K562 (cell line): ENCODE measurements around the gene INSM1.

ENCODE experiments used
- BRCA1 ChIP-seq, 2 experiments: fragments of 450-650 bp in 1 of 2; sonication (generic) in 1 of 2; formaldehyde crosslinking in 1 of 2; IDR thresholded peaks; 2 replicates each; pipeline versions ENCODE4 v1.5.0 to v1.6.1; 2017 to 2020; ENCODE audit warnings: mild to moderate bottlenecking in 1 of 2, missing genetic modification reagents in 1 of 2
- CEBPB ChIP-seq: fragments of 450-650 bp; IDR thresholded peaks from 2 replicates; pipeline ENCODE4 v1.6.1; 2016; ENCODE audit warnings: missing genetic modification characterization, missing compliant biosample characterization
- CEBPG ChIP-seq, 3 experiments: fragments of 200-800 bp in 1 of 3; sonication (Bioruptor generic) in 1 of 3; sonication (generic) in 1 of 3; formaldehyde crosslinking in 1 of 3; IDR thresholded peaks in 2 of 3; conservative IDR thresholded peaks in 1 of 3; 2 replicates each; pipeline versions ENCODE4 v1.6.1 to v1.8.0; 2016 to 2022; ENCODE audit warnings: missing compliant biosample characterization in 2 of 3, missing genetic modification characterization in 2 of 3, mild to moderate bottlenecking in 1 of 3, missing genetic modification reagents in 1 of 3
- PHB2 ChIP-seq: fragments of 450-650 bp; IDR thresholded peaks from 2 replicates; pipeline ENCODE4 v1.6.1; 2017; ENCODE audit warnings: low read depth
- POLR2AphosphoS5 ChIP-seq: IDR thresholded peaks from 2 replicates; pipeline ENCODE4 v1.6.1; 2011; ENCODE audit warnings: mild to moderate bottlenecking, low read depth, low read length, moderate library complexity; ENCODE audit not compliant: control insufficient read depth, insufficient read depth
- PTBP1 ChIP-seq: fragments of 200-400 bp; formaldehyde crosslinking; IDR thresholded peaks from 2 replicates; pipeline ENCODE4 v1.6.1; 2017; ENCODE audit warnings: low read depth, low read length
- TAF15 ChIP-seq: fragments of 200-400 bp; formaldehyde crosslinking; IDR thresholded peaks from 2 replicates; pipeline ENCODE4 v1.6.1; 2017; ENCODE audit warnings: mild to moderate bottlenecking, low read depth, low read length, moderate library complexity
- TBL1XR1 ChIP-seq, 2 experiments: IDR thresholded peaks; 2 replicates each; pipeline ENCODE4 v1.6.1; 2012; ENCODE audit warnings: improper control_type of control experiment in 2 of 2, low read length in 2 of 2, mild to moderate bottlenecking in 1 of 2
- ZNF644 ChIP-seq: fragments of 200-800 bp; sonication (Bioruptor generic); IDR thresholded peaks from 2 replicates; pipeline ENCODE4 v1.6.1; 2016; ENCODE audit warnings: low read depth, missing genetic modification characterization, missing compliant biosample characterization
- TF ChIP-seq, protein P1 (sequence below): fragments of 450-650 bp; IDR thresholded peaks from 2 replicates; pipeline ENCODE4 v1.6.1; 2016; ENCODE audit warnings: low read depth

- TF ChIP-seq CEBPG (CRISPR knock-in tag; IDR thresholded peaks at IDR 0.05) (no peak), CEBPG (tag; conservative IDR thresholded peaks at IDR 0.05 in 1 of 2, IDR thresholded peaks at IDR 0.05 in 1 of 2) (no peak), POLR2AphosphoS5 (no peak), BRCA1 (IDR thresholded peaks at IDR 0.05) (no peak), BRCA1 (CRISPR knock-in tag; IDR thresholded peaks at IDR 0.05) (no peak), CEBPB (tag) (no peak), TBL1XR1 (IDR thresholded peaks at IDR 0.05; ENCODE audit: low read length in 2 of 2) (no peak), PHB2 (no peak), PTBP1 (no peak), ZNF644 (no peak), TAF15 (no peak)
- TF ChIP-seq, protein P1, sequence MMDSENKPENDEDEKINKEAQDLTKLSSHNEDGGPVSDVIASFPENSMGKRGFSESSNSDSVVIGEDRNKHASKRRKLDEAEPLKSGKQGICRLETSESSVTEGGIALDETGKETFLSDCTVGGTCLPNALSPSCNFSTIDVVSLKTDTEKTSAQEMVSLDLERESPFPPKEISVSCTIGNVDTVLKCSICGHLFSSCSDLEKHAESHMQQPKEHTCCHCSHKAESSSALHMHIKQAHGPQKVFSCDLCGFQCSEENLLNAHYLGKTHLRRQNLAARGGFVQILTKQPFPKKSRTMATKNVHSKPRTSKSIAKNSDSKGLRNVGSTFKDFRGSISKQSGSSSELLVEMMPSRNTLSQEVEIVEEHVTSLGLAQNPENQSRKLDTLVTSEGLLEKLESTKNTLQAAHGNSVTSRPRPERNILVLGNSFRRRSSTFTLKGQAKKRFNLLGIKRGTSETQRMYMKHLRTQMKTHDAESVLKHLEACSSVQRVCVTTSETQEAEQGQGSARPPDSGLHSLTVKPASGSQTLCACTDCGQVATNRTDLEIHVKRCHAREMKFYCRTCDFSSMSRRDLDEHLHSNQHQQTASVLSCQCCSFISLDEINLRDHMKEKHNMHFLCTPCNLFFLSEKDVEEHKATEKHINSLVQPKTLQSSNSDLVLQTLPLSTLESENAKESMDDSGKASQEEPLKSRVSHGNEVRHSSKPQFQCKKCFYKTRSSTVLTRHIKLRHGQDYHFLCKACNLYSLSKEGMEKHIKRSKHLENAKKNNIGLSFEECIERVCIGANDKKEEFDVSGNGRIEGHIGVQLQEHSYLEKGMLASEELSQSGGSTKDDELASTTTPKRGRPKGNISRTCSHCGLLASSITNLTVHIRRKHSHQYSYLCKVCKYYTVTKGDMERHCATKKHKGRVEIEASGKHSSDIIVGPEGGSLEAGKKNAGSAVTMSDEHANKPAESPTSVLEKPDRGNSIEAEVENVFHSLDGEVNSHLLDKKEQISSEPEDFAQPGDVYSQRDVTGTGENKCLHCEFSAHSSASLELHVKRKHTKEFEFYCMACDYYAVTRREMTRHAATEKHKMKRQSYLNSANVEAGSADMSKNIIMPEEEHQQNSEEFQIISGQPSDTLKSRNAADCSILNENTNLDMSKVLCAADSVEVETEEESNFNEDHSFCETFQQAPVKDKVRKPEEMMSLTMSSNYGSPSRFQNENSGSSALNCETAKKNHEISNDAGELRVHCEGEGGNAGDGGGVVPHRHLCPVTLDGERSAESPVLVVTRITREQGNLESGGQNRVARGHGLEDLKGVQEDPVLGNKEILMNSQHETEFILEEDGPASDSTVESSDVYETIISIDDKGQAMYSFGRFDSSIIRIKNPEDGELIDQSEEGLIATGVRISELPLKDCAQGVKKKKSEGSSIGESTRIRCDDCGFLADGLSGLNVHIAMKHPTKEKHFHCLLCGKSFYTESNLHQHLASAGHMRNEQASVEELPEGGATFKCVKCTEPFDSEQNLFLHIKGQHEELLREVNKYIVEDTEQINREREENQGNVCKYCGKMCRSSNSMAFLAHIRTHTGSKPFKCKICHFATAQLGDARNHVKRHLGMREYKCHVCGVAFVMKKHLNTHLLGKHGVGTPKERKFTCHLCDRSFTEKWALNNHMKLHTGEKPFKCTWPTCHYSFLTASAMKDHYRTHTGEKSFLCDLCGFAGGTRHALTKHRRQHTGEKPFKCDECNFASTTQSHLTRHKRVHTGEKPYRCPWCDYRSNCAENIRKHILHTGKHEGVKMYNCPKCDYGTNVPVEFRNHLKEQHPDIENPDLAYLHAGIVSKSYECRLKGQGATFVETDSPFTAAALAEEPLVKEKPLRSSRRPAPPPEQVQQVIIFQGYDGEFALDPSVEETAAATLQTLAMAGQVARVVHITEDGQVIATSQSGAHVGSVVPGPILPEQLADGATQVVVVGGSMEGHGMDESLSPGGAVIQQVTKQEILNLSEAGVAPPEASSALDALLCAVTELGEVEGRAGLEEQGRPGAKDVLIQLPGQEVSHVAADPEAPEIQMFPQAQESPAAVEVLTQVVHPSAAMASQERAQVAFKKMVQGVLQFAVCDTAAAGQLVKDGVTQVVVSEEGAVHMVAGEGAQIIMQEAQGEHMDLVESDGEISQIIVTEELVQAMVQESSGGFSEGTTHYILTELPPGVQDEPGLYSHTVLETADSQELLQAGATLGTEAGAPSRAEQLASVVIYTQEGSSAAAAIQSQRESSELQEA, result no peak
These were observed 23.9 kb downstream of the INSM1 start for GRCh38 chr20:20391766-20392165.
